Measurements from ENCODE around the gene GTPBP6.

The GTPBP6 gene

GRCh38 chrX:333611-334311 is 15.2 kb upstream of the GTPBP6 start:
- H3F3A ChIP-seq (ENCODE audit: insufficient read depth) = no peaks in the 10 kb centered on the region
- H4K20me1 ChIP-seq (ENCODE audit: low read depth, low read length) = no peaks in the 10 kb centered on the region
- no peaks in the 10 kb centered on the region for H3K79me2 ChIP-seq (ENCODE audit: insufficient read depth, low read length)
- H3K36me3 ChIP-seq (ENCODE audit: low read length) = no peaks in the 10 kb centered on the region
- no peak overlapping the region for H2AFZ ChIP-seq (ENCODE audit: low read depth, low read length, severe bottlenecking)
- H3K4me3 ChIP-seq (ENCODE audit: insufficient read depth, low read length, poor library complexity, severe bottlenecking) = no peak overlapping the region
- TF ChIP-seq EZH2phosphoT487 (conservative IDR thresholded peaks at IDR 0.05; ENCODE audit: low read length) (no peak), CTCF (IDR thresholded peaks at IDR 0.05; ENCODE audit: insufficient read depth, low read length, poor library complexity, severe bottlenecking) (no peak)
- H3K9me3 ChIP-seq (ENCODE audit: insufficient read depth, low read length) = no peaks in the 10 kb centered on the region
- H3K27ac ChIP-seq (ENCODE audit: low read depth, low read length) = no peak overlapping the region
- no peak overlapping the region for H3K9ac ChIP-seq (ENCODE audit: low read length)
- H3K9me2 ChIP-seq (replicated peaks; ENCODE audit: insufficient read depth, low read length) = no peaks in the 10 kb centered on the region
- H3K27me3 ChIP-seq (ENCODE audit: low read length) = no peaks in the 10 kb centered on the region
- no peak overlapping the region for H3K4me2 ChIP-seq (ENCODE audit: low read depth, low read length, poor library complexity, severe bottlenecking)

GRCh38 chrX:332916-333610 is 14.5 kb upstream of the GTPBP6 start:
- Histone ChIP-seq H3K27me3 (ENCODE audit: low read length) (no peaks in the 10 kb centered on the region), H3K27ac (ENCODE audit: low read depth, low read length) (no peak overlapping the region), H2AFZ (ENCODE audit: low read depth, low read length, severe bottlenecking) (no peak overlapping the region), H3K4me3 (ENCODE audit: insufficient read depth, low read length, poor library complexity, severe bottlenecking) (no peak overlapping the region), H4K20me1 (ENCODE audit: low read depth, low read length) (no peaks in the 10 kb centered on the region), H3F3A (ENCODE audit: insufficient read depth) (no peaks in the 10 kb centered on the region), H3K9ac (ENCODE audit: low read length) (no peak overlapping the region), H3K9me2 (replicated peaks; ENCODE audit: insufficient read depth, low read length) (no peaks in the 10 kb centered on the region), H3K36me3 (ENCODE audit: low read length) (no peaks in the 10 kb centered on the region), H3K9me3 (ENCODE audit: insufficient read depth, low read length) (no peaks in the 10 kb centered on the region), H3K79me2 (ENCODE audit: insufficient read depth, low read length) (no peaks in the 10 kb centered on the region), H3K4me2 (ENCODE audit: low read depth, low read length, poor library complexity, severe bottlenecking) (no peak overlapping the region)
- no peak for TF ChIP-seq CTCF (IDR thresholded peaks at IDR 0.05; ENCODE audit: insufficient read depth, low read length, poor library complexity, severe bottlenecking)
- no peak for TF ChIP-seq EZH2phosphoT487 (conservative IDR thresholded peaks at IDR 0.05; ENCODE audit: low read length)

DNA sequence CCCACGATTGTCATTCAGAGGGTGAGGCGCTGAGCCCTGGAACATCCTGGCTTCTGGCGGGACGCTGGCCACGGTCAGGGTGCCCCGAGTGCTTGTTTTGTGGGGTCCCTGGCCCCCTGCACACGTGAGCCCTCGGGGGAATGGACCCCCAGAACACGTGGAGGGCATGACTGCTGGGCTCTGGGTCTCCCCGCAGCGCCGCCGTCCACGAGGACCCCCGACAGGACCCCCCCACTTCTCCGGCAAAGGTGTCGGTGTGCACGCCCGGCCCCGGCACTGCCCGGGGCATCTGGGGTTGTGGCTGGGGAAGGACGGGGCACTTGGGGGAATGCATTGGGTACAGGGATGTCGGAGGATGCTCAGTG is 13.9 kb upstream of the GTPBP6 start:
- Histone ChIP-seq H2AFZ (ENCODE audit: low read depth, low read length, severe bottlenecking) (no peak overlapping the region), H3K27me3 (ENCODE audit: low read length) (no peaks in the 10 kb centered on the region), H3K4me2 (ENCODE audit: low read depth, low read length, poor library complexity, severe bottlenecking) (no peak overlapping the region), H3K9ac (ENCODE audit: low read length) (no peak overlapping the region), H3K9me3 (ENCODE audit: insufficient read depth, low read length) (no peaks in the 10 kb centered on the region), H3K9me2 (replicated peaks; ENCODE audit: insufficient read depth, low read length) (no peaks in the 10 kb centered on the region), H4K20me1 (ENCODE audit: low read depth, low read length) (no peaks in the 10 kb centered on the region), H3K36me3 (ENCODE audit: low read length) (no peaks in the 10 kb centered on the region), H3F3A (ENCODE audit: insufficient read depth) (no peaks in the 10 kb centered on the region), H3K27ac (ENCODE audit: low read depth, low read length) (no peak overlapping the region), H3K79me2 (ENCODE audit: insufficient read depth, low read length) (no peaks in the 10 kb centered on the region), H3K4me3 (ENCODE audit: insufficient read depth, low read length, poor library complexity, severe bottlenecking) (no peak overlapping the region)
- TF ChIP-seq EZH2phosphoT487 (conservative IDR thresholded peaks at IDR 0.05; ENCODE audit: low read length) (no peak), CTCF (IDR thresholded peaks at IDR 0.05; ENCODE audit: insufficient read depth, low read length, poor library complexity, severe bottlenecking) (no peak)

Data from SU-DHL-6 (cell line).